ENCODE measurements around the gene STK25.

The STK25 gene

DNA sequence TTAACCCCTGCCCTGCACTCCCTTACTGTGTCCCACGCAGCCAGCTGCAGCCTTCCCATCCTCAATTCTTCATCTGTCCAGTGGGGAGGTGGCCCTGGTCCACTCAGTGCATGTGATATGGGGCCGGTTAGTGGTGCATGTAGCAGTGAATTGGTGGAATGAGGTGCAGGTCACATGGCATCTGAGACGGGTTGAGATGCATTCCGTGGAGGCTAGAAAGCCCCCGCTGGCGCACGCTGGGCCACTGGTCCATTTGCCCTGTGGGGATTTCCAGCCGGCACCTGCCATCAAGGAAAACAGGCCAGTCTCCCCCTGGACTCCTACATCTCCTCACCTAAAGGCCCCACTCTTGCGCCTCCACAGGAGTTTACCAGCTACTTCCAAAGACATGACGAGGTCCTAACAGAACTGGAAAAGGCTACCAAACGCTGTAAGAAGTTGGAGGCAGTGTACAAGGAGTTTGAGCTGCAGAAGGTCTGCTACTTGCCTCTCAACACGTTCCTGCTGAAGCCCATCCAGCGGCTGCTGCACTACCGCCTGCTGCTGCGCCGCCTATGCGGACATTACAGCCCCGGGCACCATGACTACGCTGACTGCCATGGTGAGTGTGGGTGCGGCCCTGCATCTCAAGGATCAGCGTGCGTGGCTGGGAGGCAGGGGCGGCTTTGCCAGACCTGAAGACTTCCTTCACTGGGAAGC is 40.5 kb downstream of the STK25 start:
- Histone ChIP-seq H3K4me3 (ENCODE audit: severe bottlenecking) (no peak overlapping the region), H3K27me3 (ENCODE audit: insufficient read depth, poor library complexity, severe bottlenecking) (no peaks in the 10 kb centered on the region), H3K4me1 (ENCODE audit: insufficient read depth, poor library complexity, severe bottlenecking) (no peaks in the 10 kb centered on the region), H3K9me3 (ENCODE audit: severe bottlenecking) (no peaks in the 10 kb centered on the region), H3K36me3 (ENCODE audit: low read depth) (no peaks in the 10 kb centered on the region), H3K27ac (ENCODE audit: poor library complexity, severe bottlenecking) (no peak overlapping the region)
- ATAC-seq (ENCODE audit: low read depth) (no peak), DNase-seq (ENCODE audit: low spot score) (no peak)
- TF ChIP-seq, protein P1, sequence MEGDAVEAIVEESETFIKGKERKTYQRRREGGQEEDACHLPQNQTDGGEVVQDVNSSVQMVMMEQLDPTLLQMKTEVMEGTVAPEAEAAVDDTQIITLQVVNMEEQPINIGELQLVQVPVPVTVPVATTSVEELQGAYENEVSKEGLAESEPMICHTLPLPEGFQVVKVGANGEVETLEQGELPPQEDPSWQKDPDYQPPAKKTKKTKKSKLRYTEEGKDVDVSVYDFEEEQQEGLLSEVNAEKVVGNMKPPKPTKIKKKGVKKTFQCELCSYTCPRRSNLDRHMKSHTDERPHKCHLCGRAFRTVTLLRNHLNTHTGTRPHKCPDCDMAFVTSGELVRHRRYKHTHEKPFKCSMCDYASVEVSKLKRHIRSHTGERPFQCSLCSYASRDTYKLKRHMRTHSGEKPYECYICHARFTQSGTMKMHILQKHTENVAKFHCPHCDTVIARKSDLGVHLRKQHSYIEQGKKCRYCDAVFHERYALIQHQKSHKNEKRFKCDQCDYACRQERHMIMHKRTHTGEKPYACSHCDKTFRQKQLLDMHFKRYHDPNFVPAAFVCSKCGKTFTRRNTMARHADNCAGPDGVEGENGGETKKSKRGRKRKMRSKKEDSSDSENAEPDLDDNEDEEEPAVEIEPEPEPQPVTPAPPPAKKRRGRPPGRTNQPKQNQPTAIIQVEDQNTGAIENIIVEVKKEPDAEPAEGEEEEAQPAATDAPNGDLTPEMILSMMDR (IDR thresholded peaks at IDR 0.05; ENCODE audit: poor library complexity, severe bottlenecking): no peak

DNA sequence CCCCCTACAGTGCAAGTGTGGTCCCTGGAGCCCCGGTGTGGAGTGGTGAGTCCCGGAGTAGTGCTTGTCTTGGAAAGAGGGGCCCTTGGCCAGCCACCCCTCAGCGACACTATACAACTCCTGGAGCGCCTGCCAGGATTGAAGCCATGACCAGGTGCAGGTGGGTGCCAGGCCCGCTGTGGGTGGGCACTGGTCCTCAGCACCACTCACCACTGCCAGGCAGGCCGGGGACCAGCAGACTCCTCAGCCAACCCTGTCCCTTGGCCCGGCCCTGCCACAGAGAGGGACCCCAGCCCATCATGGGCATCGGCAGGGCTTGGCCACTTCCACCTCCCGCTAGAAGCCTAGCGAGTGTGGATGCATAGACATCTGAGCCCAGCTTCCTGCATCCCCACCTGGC is 42.2 kb downstream of the STK25 start:
- no peaks in the 10 kb centered on the region for H3K27me3 ChIP-seq (ENCODE audit: insufficient read depth, poor library complexity, severe bottlenecking)
- H3K36me3 ChIP-seq (ENCODE audit: low read depth): no peaks in the 10 kb centered on the region
- no peak overlapping the region for H3K27ac ChIP-seq (ENCODE audit: poor library complexity, severe bottlenecking)
- ATAC-seq (ENCODE audit: low read depth) (no peak), DNase-seq (ENCODE audit: low spot score) (no peak)
- no peak overlapping the region for H3K4me3 ChIP-seq (ENCODE audit: severe bottlenecking)
- TF ChIP-seq, protein P1 (IDR thresholded peaks at IDR 0.05; ENCODE audit: poor library complexity, severe bottlenecking): no peak
- no peaks in the 10 kb centered on the region for H3K4me1 ChIP-seq (ENCODE audit: insufficient read depth, poor library complexity, severe bottlenecking)
- no peaks in the 10 kb centered on the region for H3K9me3 ChIP-seq (ENCODE audit: severe bottlenecking)

DNA sequence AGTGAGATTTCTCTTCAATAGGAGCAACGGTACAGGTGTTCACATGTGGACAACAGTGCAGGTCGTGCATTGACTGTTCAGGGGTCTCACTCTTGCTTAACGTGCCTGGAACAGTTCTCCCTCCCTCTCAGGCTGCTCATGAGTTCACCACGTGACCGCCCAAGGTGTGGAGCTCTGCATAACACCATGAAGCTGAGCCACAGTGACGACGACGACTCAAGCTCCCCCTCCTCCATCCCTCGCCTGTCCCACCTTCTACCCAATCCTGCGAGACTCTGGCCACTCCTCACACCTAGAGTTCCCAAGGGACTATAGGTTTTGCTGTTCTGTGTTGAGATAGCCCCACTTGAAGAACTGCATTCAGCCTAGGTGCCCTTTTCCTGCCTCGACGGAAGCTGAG is 42.8 kb downstream of the STK25 start:
- Histone ChIP-seq H3K27ac (ENCODE audit: poor library complexity, severe bottlenecking) (no peak overlapping the region), H3K27me3 (ENCODE audit: insufficient read depth, poor library complexity, severe bottlenecking) (no peaks in the 10 kb centered on the region), H3K4me1 (ENCODE audit: insufficient read depth, poor library complexity, severe bottlenecking) (no peaks in the 10 kb centered on the region), H3K36me3 (ENCODE audit: low read depth) (no peaks in the 10 kb centered on the region), H3K9me3 (ENCODE audit: severe bottlenecking) (no peaks in the 10 kb centered on the region), H3K4me3 (ENCODE audit: severe bottlenecking) (no peak overlapping the region)
- DNase-seq (ENCODE audit: low spot score) (no peak), ATAC-seq (ENCODE audit: low read depth) (no peak)
- TF ChIP-seq, protein P1 (IDR thresholded peaks at IDR 0.05; ENCODE audit: poor library complexity, severe bottlenecking): no peak

DNA sequence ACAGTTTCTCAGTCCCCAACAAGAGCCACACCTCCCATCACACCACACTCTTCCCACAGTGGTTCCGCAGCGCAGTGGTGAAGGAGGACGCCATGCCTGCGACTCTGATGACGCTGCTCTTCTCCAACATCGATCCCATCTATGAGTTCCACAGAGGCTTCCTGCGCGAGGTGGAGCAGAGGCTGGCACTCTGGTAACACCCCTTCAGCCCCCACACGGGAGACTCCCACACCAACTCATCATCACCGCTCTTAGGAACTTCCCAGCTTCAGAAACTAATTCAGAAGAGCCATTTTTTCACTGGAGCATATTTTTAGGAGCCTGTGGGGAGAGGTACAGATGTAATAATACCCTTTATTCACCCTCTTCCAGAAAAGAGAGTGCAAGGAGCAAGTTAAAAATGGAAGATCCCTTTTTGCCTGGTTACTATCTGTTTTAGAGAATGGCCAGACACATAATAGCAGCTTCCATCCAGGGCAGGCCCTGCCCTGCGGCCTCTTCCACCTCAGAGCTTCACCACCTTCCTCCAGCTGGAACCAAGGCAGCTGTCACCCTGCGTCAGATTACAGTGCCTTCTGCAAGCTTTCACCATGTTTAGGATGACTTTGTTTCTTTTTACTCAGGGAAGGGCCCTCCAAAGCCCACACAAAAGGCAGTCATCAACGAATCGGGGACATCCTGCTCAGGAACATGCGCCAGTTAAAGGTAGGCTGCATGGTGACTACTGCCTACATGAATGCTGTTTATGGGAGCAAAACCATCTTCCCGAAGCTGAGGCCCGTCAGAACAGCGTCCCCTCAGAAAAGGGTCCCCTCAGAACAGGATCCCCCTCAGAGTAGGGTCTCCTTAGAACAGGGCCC is 44.9 kb downstream of the STK25 start:
- Histone ChIP-seq H3K27ac (ENCODE audit: poor library complexity, severe bottlenecking) (no peak overlapping the region), H3K4me3 (ENCODE audit: severe bottlenecking) (no peak overlapping the region), H3K27me3 (ENCODE audit: insufficient read depth, poor library complexity, severe bottlenecking) (no peaks in the 10 kb centered on the region), H3K4me1 (ENCODE audit: insufficient read depth, poor library complexity, severe bottlenecking) (no peaks in the 10 kb centered on the region), H3K36me3 (ENCODE audit: low read depth) (no peaks in the 10 kb centered on the region), H3K9me3 (ENCODE audit: severe bottlenecking) (no peaks in the 10 kb centered on the region)
- DNase-seq (ENCODE audit: low spot score): no peak
- ATAC-seq (ENCODE audit: low read depth): no peak
- TF ChIP-seq, protein P1 (IDR thresholded peaks at IDR 0.05; ENCODE audit: poor library complexity, severe bottlenecking): no peak

Measured in RWPE2 (cell line).